Lower leg skin (tissue), 3 donors: Measurements from ENCODE around the gene MAP1B.

Experiments
- CTCF ChIP-seq, 3 donors: fragments of 450-650 bp; IDR thresholded peaks; one replicate each; pipeline ENCODE4 v1.5.1; 2016; ENCODE audit warnings: antibody characterized with exemption in 3 of 3, mild to moderate bottlenecking in 3 of 3, moderate library complexity in 2 of 3
- POLR2A ChIP-seq, 2 donors: fragments of 450-650 bp; IDR thresholded peaks; one replicate each; pipeline ENCODE4 v1.6.1; 2016 to 2017; ENCODE audit warnings: antibody characterized with exemption in 2 of 2, mild to moderate bottlenecking in 1 of 2, moderate library complexity in 1 of 2

- no peak for TF ChIP-seq CTCF (IDR thresholded peaks at IDR 0.05)
- TF ChIP-seq POLR2A (IDR thresholded peaks at IDR 0.05), result no peak
These were observed 10.6 kb upstream of the MAP1B start for GRCh38 chr5:72096602-72097188.
